Measurements from ENCODE around the gene FBXO46.

GRCh38 chr19:45773384-45773783, 42.7 kb upstream of the FBXO46 start:
- TF ChIP-seq CTCF (IDR thresholded peaks at IDR 0.05; ENCODE audit: low read depth, low read length, poor library complexity, severe bottlenecking) (no peak), EZH2phosphoT487 (IDR thresholded peaks at IDR 0.05; ENCODE audit: borderline replicate concordance, low read length) (no peak)
